NOMO-1 (cell line): Measurements from ENCODE around the gene PUSL1.

Experiments used
- DNase-seq, 2 experiments: peaks; one replicate each; lab custom pipeline; 2025; ENCODE audit not compliant: unreplicated experiment in 2 of 2; lab: John Stamatoyannopoulos, UW

The PUSL1 gene

DNA sequence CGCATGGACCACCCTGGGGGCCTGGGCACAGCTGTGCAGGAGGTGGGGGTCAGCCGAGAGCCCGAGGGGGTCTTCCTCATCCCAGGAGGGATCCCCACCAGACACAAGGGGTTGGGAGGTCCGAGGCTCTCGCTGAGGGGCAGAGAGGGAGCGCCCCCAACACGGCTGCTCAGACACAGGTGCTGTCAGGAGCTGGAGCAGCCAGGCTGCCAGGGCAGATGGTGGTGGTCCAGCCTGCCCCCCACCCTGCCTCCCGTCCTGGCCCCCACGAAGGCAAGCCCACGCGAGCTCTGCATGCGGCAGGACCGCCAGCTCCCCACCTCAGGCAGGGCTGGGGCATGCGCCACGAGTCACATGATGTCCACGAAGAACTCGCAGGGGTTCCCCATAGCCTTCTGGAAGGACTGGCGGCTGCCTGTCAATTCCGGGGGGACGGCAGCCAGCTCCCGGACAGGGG is 27.4 kb downstream of the PUSL1 start:
- DNase-seq, result no peak

DNA sequence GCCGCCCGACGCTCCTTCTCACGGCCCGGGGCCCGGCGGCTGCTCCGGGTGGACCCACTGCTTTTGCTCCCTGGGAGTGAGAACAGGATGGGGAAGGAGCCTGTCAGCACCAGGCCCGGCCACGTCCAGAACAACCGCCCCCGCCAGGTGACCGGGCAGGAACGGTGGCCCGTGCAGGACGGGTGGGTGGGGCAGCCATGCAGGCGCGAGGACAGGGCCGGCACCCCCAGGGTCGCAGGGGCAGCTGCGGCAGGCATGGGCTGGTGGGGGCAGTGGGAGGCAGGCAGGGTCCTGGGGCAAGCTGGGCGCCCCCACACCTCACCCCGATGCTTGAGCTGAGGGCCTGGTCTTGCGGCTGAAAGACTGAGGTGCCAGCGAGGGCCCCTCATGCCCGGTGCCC is 28.0 kb downstream of the PUSL1 start:
- no peak for DNase-seq

DNA sequence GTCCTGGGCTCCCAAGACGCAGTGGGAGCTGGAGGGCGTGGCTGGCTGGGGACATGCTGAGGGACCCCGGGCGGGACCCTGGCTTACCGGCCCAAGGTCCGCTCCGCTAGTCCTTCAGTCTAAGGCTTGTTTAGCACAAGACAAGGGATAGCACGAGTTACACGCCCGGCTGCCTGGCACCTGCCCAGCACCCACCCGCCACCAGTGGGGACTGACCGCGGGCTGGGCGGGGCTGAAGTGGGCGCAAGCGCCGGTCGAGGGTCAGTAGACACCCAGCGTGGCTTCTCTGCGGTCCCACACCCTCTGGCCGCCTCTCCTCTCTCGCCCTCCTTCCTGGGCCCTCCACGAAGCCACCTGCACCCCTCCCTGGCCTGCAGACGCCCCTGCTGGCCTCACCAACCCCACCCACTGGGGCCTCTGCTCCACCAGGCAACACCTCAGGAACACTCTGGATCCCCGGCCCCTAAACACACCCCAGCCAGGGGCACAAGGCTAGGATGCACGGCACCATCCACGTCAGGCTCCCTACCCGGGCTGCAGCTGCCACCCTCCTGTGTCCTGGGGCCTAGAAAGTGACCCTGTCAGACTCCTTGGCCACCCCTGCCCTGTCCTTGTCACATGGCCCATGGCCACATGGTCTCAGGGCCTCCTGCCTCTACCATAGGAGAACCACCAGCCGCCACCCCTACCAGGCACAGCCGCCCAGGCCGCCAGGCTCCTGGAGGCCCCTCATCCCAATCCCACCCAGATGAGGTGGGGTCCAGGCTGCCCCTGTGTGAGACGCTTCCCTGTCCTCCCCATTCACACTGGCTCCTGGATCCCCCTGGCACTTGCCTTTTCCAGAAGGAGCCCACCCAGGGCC is 28.8 kb downstream of the PUSL1 start:
- no peak for DNase-seq

DNA sequence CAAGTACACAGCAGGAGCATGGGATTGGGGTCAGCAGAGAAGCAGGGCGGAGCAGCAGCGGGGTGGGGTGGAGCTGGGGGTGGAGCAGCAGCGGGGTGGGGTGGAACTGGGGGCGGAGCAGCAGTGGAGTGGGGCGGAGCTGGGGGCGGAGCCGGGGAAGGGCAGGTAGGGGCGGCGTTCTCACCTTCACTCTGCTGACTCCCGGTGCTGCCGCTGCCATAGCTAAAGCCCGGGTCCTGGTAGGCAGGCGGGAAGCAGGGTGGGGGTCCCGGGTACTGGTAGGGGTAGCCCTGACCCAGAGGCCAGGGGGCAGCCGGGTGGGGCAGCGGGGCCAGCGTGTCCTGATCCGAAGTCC is 29.4 kb downstream of the PUSL1 start:
- DNase-seq, result no peak

DNA sequence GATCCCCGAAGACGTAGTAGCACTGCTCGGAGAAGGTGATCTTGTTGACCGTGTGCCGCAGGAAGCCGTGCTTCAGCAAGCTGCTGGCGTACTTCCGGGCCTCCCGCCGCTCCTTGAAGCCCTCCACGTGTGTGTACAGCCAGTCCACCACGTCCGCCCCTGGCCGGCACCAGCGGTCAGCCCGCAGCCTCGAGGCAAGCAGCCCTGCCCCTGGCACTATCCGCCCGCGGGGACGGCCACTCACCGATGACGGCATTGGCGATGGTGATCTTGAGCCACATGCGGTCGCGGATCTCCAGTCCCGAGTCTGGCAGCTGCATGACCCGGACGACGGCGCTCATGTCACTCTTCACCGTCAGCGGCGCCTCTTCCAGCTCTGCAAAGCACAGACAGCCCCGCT is 29.9 kb downstream of the PUSL1 start:
- DNase-seq, result no peak

DNA sequence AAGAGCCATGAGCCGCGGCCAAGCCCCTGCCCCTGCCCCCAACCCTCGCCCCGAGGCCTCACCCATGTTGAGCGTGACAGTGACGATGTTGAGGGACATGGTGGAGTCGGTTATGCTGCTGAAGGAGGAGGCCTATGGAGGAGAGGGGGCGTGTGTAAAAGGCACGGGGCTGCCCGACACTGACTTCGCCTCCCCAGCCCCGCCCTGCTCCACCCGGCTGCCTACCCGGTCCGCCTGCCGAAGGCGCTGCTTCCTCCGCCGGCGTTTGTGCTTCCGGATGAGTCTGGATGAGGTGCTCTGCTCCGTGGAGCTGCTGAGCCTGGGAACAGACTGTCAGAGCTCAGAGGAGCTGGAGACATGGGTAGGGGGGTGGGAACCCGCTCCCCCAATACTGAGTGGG is 31.8 kb downstream of the PUSL1 start:
- no peak for DNase-seq

DNA sequence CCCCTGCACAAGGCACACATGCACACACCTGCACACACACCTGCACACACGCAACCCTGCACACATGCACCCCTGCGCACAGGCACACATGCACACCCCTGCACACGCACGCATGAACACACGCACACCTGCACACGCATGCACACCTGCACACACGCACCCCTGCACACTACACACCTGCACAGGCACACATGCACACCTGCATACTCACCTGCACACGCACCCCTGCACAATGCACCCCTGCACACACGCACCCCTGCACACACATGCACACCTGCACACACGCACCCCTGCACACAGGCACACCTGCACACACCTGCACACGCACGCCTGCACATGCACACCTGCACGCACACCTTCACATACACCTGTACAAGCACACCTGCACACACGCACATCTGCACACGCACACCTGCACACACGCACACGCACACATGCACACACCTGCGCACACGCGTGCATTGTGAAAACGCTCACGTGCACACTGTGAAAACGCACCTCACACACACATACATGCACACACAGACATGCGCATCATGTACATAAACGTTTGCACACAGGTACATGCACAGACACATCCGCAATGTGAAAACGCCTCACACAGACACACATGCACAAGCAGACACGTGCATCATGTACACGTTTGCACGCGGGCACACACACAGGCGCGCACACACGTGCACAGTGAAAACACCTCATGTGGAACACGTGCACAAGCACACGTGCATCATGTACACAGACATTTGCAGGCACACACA is 32.6 kb downstream of the PUSL1 start:
- DNase-seq, result no peak

DNA sequence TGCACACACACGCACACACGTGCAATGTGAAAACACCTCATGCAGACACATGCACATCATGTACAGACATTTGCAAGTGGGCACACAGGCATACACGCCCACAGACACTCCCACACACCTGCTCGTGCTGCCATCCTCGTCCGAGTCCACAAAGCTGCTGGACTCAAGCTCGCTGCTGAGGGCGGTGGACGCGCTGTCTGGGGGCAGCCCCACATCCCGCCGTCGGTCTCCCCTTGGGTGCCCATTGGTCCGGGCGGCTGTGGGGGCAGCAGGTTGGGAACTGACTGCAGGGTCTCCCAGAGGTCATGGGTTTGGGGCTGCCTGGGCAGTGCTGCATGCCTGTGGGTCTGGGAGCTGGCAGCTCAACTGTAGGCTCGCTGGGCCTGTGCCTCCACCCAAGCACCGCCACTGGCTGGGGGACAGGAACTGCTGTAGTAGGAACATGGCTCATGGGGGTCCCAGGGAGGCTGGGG is 33.2 kb downstream of the PUSL1 start:
- no peak for DNase-seq

DNA sequence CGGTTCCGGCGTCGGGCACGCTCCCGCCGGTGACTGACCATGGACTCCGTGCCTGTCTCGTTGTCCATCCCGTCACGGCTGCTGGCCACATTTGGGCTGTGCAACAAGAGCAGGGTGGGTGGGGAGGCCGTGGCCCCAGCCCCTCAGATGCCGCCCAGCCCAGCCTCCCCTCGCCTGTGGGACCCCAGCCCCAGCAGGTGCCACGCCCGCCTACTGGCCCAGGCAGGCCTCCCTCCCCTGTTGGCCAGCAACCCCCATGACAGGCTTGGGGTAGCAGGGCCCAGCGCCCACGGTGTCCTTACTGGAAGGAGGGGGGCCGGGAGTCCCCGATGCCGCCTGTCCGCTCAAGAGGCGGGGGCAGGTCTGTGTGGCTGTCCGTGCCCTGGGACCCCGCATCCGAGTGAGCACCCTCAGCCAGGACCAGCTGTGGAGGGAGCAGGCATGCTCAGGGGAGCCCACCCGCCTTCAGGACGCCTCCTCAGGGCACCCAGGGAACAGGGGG is 33.7 kb downstream of the PUSL1 start:
- DNase-seq, result no peak

DNA sequence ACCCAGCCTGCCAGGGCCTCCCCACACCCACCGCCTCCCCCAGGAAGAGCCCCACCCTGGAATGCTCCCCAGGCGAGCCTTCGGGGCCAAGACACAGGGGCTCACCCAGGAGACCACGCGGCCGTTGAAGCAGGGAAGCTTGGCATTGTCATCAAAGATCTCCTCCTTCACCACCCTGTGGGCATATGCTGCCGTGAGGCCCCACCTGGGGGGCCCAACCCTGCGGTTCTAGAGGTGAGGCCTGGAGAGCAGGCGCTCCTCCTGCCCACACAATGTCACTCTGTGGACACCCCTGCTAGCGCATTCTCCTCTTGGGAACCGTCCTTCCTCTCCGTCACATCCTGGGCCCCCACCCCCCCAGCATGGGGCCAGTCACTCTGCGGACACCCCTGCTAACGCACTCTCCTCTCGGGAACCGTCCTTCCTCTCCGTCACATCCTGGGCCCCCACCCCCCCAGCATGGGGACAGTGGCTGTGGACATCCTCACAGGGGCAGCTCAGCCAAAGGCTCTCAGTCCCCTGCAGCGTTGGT is 34.3 kb downstream of the PUSL1 start:
- DNase-seq, result no peak

DNA sequence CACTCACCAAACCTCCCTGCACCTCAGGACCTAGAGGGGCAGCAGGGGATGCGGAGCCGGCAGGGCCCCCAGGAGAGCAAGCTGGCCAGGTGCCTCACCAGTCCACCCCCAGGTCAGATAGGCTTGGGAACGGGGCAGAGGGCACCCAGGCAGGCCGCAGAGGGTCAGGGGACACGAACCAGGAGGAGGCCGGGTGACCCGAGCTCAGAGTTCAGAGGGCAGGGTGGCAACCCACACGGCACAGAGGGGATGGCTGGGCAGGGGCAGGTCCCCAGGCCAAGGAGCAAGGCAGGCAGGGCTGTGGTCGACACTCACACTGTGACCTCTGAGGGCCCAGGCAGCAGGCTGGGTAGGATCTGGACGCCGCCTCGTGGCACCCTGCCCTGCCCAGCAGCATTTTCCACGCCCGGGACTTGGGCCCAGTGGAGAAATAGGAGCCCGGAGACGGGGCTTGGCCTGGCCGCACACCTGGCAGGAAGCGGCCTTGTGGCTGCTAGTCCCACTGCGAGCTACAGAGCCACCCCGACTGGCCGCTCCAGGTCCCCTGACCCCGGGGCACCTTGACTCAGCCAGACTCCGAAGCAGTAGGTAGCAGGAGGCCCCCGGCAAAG is 35.5 kb downstream of the PUSL1 start:
- DNase-seq, result no peak

DNA sequence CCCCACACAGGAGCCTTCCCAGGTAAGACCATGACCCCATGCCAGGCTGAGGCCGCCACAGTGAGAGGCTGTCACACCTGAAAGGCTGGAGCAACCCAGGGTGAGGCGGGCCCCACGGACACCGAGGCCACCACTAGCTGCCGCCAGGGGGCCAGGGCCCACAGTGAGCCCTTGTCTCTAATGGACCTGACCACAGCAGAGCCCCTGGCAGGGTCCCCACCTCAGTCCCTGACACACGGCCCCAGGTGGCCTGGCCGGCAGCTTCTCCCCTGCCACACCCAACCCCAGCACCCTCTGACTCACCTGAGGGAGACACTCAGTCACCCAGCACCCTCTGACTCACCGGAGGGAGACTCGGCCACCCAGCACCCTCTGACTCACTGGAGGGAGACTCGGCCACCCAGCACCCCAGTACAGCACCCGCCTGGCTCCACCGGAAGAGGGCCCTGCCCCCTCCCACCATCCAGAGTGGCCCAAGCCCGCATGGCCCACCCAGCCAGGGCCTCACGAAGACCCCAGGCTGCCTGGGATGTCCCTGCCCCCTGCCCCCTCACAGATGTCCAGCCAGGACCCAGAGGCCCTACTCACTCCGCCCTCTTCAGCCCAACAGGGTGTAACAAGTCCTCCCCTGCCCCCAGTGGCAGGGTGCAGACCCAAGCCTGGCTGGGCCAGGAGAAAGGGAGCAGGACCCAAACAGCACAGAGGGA is 36.4 kb downstream of the PUSL1 start:
- DNase-seq, result no peak

DNA sequence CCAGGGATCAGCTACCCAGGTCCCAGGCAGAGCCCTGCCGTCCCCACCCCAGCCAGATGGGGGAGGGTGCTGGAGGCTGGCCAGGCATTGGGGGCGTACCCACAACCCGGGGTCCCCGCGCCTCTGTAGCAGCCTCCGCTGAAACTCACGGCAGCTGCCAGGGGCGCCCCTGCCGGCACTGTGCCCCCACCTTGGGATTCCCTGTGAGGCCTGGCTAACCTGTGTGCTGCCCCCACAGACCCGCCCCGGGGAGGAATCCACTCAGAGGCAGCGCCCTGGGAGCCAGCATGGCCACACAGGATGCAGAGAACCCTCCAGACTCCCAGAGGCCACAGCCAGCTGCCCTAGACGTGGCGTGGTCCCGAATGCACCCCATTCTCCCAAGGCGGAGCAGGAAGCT is 37.0 kb downstream of the PUSL1 start:
- no peak for DNase-seq

DNA sequence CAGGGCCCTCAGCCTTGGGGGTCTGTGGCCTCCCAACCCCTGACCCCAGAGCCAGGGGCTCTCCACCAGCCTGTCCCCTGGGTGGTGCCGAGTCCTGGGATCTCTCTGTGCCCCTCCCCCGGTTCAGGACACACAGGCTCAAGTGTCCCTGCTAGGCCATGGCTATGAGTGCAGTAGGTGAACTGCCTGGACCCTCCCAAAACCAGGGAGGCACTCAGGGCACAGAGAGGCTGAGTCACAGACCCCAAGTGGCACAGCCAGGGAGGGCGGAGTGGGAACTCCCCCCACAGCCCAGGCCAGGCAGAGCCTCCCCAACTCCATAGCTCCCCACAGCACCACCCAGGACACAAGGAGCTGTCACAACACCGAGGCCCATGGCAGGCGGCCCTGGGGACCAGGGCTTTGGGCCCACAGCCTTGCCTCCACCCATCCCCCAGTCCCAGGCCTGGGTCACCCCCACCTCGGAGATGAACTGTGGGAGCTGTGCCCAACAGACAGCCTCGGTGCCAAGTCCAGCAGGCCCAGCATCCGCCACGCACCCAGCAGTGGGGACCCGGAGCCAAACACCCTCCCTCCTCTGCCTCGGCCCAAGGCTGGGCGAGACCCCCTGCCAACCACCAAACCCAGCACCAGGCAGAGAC is 37.6 kb downstream of the PUSL1 start:
- no peak for DNase-seq

DNA sequence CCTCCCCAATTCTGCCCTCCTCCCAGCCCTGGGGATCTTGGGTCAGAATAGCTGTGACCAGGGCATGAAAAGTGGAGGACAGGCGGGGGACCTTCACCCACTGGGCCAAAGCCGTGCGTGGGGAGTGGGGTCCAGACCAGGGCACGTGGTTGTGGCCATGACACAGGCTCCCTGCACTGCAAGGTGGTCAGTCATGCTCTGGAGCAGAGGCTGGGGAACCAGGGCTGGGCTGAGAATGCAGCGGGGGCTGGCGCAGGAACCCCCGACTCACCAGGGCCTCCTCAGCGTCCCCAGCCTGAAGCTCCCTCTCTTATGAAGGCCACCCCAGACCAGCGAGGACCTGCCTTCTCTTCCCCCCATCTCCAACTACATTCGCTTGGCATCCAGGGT is 38.1 kb downstream of the PUSL1 start:
- no peak for DNase-seq

DNA sequence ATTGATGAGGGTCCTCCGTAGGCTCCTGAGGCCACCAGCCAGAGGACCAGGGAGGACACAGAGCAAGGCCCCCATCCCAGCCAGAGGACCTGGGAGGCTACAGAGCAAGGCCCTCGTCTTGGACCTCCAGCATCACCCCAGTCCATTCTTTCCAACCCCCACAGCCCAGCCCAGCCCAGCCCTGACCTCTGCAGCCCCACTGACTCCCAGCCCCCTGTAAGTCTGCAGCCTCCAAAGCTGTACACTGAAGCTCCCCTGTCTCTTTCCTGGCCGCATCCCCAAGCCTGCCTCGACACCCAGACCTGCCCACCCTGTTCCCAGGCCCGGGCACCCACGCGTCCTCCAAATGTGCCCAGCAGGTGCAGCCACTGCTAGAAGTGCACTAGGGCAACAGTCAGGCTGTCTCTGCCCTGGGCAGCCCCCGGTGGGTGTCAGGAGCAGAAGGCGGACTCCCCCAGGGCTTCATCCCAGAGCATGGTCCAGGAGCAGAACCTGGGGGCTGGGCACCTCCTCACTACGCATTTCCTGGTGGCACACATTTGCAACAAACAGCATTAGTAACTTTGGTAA is 38.7 kb downstream of the PUSL1 start:
- no peak for DNase-seq

DNA sequence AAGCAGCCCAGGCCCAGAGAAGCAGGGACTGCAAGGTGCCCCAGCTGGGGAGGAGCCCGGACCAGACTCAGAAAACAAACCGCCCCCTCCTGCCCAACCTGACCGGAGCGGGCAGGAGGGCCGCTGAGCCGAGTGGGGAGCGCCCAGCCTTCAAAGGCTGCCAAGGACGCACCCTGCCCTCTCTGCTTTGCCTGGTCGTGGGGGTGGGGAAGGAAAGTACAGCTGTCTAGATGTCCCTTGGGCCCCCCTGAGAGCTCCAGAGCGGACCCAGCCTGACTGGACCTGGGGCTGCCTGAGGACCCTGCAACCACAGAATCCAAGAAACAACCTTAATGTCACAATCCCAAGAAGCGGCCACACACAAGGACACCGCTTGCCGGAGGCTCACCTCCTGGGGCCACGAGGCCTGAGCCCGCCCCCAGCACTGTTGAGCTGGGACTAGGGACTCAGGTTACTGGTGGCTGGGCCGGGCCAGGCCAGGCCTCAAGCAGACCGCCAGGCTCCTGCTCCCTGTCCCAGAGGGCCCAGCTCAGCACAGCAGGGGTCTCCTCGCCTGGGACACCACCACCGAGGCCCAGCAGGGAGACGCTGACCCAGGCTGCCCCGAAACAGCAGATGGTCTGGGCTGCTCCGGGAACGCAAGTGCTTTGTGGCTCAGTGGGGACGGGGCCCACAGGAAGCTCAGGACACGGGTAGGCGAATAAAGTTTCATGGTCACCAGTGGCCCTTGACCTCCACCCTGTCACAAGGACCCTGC is 39.4 kb downstream of the PUSL1 start:
- DNase-seq, result no peak

DNA sequence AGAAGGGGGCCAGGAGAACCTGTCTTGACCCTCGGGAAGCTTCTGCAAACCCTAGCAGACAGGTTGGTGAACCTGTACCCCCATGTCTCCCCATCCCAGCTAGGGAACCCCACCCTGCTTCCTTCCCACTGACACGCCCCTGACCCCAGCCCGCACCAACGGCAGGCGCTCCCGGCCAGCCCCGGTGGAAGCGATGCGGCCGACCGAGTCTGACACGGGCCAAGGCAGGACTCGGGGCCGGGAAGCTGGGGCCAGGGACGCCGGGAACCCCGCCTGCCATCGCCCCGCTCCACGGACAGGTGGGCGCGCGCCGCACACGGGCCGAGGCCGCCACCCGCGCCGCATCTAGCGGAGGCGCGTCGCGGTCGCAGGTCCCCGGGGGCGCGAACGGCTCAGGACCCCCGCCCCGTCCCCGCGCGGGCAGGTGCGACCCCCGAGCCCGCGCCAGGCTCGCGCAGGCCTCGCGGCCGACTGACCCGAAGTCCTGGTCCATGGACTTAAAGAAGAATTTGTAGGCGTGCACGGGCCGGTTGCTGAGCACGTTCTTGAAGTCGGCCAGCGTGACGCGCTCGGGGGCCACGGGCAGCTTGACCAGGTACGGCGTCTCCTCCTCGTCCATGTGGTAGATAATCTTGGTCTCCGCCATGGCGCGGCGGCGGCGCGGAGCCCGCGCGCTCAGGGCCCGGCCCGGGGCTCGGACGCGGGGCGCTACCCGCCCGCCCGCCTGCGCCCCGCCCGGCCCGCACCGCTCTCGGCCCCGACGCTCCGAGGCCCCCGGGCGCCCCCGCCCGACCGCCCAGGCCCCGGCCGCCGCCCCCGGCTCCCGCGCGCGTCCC is 40.2 kb downstream of the PUSL1 start:
- no peak for DNase-seq
